Body of pancreas (tissue), 4 donors: ENCODE measurements around the gene LYSET. TPM values are rescaled to one million over a fixed set of nuclear protein-coding genes. Genes with fewer than 3 reads are reported as not detected.
A peak's percentile ranks its signal among the peaks of the same experiment; 100 is the strongest.
"Not testable (repeated sequence)": the region's sequence is repeated elsewhere in the genome, so short reads cannot be mapped to it uniquely, and the experiment has no call there.

Source experiments
- ATAC-seq: fragments of 150-250 bp; one replicate; pipeline ENCODE4 v1.9.1; 2016
- DNase-seq, 4 donors: peaks; one replicate each; pipeline ENCODE4 v3.0.0-alpha.2; 2019
- H3K27ac ChIP-seq, 4 donors: fragments of 200-600 bp; sonication (generic); 1 replicate in 3 of 4; 2 replicates in 1 of 4; pipeline versions ENCODE4 v1.5.1 to v1.6.1; 2016 to 2019; ENCODE audit warnings: mild to moderate bottlenecking in 1 of 4, mixed read lengths in 1 of 4, moderate library complexity in 1 of 4
- H3K27me3 ChIP-seq, 2 donors: fragments of 200-600 bp; sonication (generic); one replicate each; pipeline ENCODE4 v1.6.0; 2016; ENCODE audit warnings: mild to moderate bottlenecking in 1 of 2
- H3K36me3 ChIP-seq, 2 donors: fragments of 200-600 bp; sonication (generic); replicated peaks in 1 of 2; 2 replicates each; pipeline ENCODE4 v1.5.1; 2016; ENCODE audit warnings: low read depth in 2 of 2; ENCODE audit not compliant: insufficient read depth in 1 of 2
- H3K4me1 ChIP-seq: fragments of 200-600 bp; sonication (generic); one replicate; pipeline ENCODE4 v1.6.0; 2016
- H3K4me3 ChIP-seq, 2 donors: fragments of 200-600 bp; sonication (generic); 1 replicate in 1 of 2; 2 replicates in 1 of 2; pipeline ENCODE4 v1.5.1; 2016 to 2019
- H3K9me3 ChIP-seq, 3 donors: fragments of 200-600 bp; sonication (generic); 1 replicate in 2 of 3; 2 replicates in 1 of 3; pipeline ENCODE4 v1.5.1; 2016
- CTCF ChIP-seq, 7 experiments: fragments of 450-650 bp in 4 of 7; fragments of 200-600 bp in 3 of 7; sonication (generic) in 3 of 7; IDR thresholded peaks; one replicate each; pipeline ENCODE4 v1.5.1; 2016 to 2019; ENCODE audit warnings: antibody characterized with exemption in 7 of 7
- POLR2A ChIP-seq, 3 donors: fragments of 450-650 bp; IDR thresholded peaks; one replicate each; pipeline ENCODE4 v1.6.1; 2016; ENCODE audit warnings: antibody characterized with exemption in 3 of 3, mild to moderate bottlenecking in 2 of 3
- WGBS, 2 donors: methylation state at CpG; one replicate each; pipeline ENCODE4 v1.1.5; 2017; 5-methylcytosine and 5-hydroxymethylcytosine counted together
- intact Hi-C: fragments of 100-400 bp; cut with DNase I; formaldehyde crosslinking; loops from one replicate; pipeline ENCODE4 v1.15.1; 2023
- total RNA-seq, 2 donors: library from RNA; depleted of rRNA; stranded (reverse); fragments of >200 nt; gene quantifications; one replicate each; pipeline ENCODE4 v1.1.0, GENCODE V29; 2016

LYSET gene
- total RNA-seq, 2 donors from 2014 or later, result 0.66 to 5.4 TPM

GRCh38 chr14:93160353-93160801, 24.7 kb upstream of the LYSET start:
- 8 to 29% methylated on average over 4 of the region's 4 CpGs for WGBS, 2 donors
- Histone ChIP-seq H3K27me3 (no peaks in the 10 kb centered on the region), H3K9me3 (no peaks in the 10 kb centered on the region), H3K36me3 (no peaks in the 10 kb centered on the region), H3K27ac (no peak overlapping the region), H3K4me1 (peaks cover 6% of the 10 kb centered on the region), H3K4me3 (no peak overlapping the region)
- TF ChIP-seq POLR2A (IDR thresholded peaks at IDR 0.05) (no peak), CTCF (IDR thresholded peaks at IDR 0.05) (peak; percentile 34 to 57 (median 47))
- ATAC-seq (peak; percentile 74), DNase-seq (peak; percentile 22 to 55 (median 41))
- intact Hi-C loops, result no loop called here

- Histone ChIP-seq H3K36me3 (no peaks in the 10 kb centered on the region), H3K27ac (no peak overlapping the region), H3K27me3 (no peaks in the 10 kb centered on the region), H3K4me3 (no peak overlapping the region), H3K9me3 (no peaks in the 10 kb centered on the region), H3K4me1 (peaks cover 11% of the 10 kb centered on the region)
- DNase-seq (no peak), ATAC-seq (no peak)
- WGBS, 2 donors, result 77 to 81% methylated on average over 4 of the region's 4 CpGs
- intact Hi-C loops, result no loop called here
- no peak for TF ChIP-seq POLR2A (IDR thresholded peaks at IDR 0.05)
- no peak for TF ChIP-seq CTCF (IDR thresholded peaks at IDR 0.05)
Measured at GRCh38 chr14:93161411-93161940, 23.6 kb upstream of the LYSET start.

- Histone ChIP-seq H3K36me3 (no peaks in the 10 kb centered on the region), H3K27ac (no peak overlapping the region), H3K27me3 (no peaks in the 10 kb centered on the region), H3K9me3 (no peaks in the 10 kb centered on the region), H3K4me3 (no peak overlapping the region), H3K4me1 (peaks cover 11% of the 10 kb centered on the region)
- intact Hi-C loops, result no loop called here
- no peak for ATAC-seq
- TF ChIP-seq POLR2A (IDR thresholded peaks at IDR 0.05) (no peak), CTCF (IDR thresholded peaks at IDR 0.05) (no peak)
- WGBS, 2 donors, result 56 to 65% methylated on average over 5 of the region's 5 CpGs
- no peak for DNase-seq
Measured at GRCh38 chr14:93163564-93163963, 21.6 kb upstream of the LYSET start.

GRCh38 chr14:93165271-93166265, 19.5 kb upstream of the LYSET start:
- H3K27me3 ChIP-seq, ATAC-seq, H3K4me1 ChIP-seq, H3K9me3 ChIP-seq, H3K36me3 ChIP-seq, H3K4me3 ChIP-seq, intact Hi-C loops, DNase-seq: not testable (repeated sequence)
- peak overlapping the region in 3 of 4 donors; percentile 61 to 69 (median 64) for H3K27ac ChIP-seq
- WGBS, 2 donors, result 66 to 78% methylated on average over 20 to 26 of the region's 26 CpGs

- H3K27ac ChIP-seq, H3K4me3 ChIP-seq, ATAC-seq, H3K9me3 ChIP-seq, DNase-seq, H3K36me3 ChIP-seq, intact Hi-C loops, H3K4me1 ChIP-seq, H3K27me3 ChIP-seq: not testable (repeated sequence)
- 86 to 94% methylated on average over 9 of the region's 9 CpGs for WGBS, 2 donors
Measured at GRCh38 chr14:93168610-93169009, 16.5 kb upstream of the LYSET start.

- WGBS, 2 donors, result 78 to 86% methylated on average over 5 to 6 of the region's 6 CpGs
- DNase-seq, ATAC-seq, H3K27me3 ChIP-seq, H3K4me3 ChIP-seq, H3K9me3 ChIP-seq, H3K36me3 ChIP-seq, H3K27ac ChIP-seq, H3K4me1 ChIP-seq: not testable (repeated sequence)
- intact Hi-C loops, result loop anchor here (10.0 kb wide), 1 partner anchor 55 kb away; the partner anchor contains the start of gene ITPK1
Measured at GRCh38 chr14:93169619-93170018, 15.5 kb upstream of the LYSET start.

GRCh38 chr14:93170141-93170540, 15.0 kb upstream of the LYSET start:
- DNase-seq, H3K4me1 ChIP-seq, H3K9me3 ChIP-seq, ATAC-seq, H3K27ac ChIP-seq, H3K4me3 ChIP-seq, H3K27me3 ChIP-seq, H3K36me3 ChIP-seq: not testable (repeated sequence)
- intact Hi-C loops, result loop anchor here (10.0 kb wide), 1 partner anchor 55 kb away; the partner anchor contains the start of gene ITPK1
- 91% methylated on average over 20 of the region's 20 CpGs; no CpG with 5 or more reads in 1 of the 2 donors for WGBS, 2 donors
